Endodermal cell (in vitro differentiated cells): ENCODE results near the gene CDH18. TPM values are rescaled to one million over a fixed set of nuclear protein-coding genes. Genes with fewer than 3 reads are reported as not detected.

Experiments used
- DNase-seq: peaks from one replicate; pipeline ENCODE4 v3.0.0-alpha.2; 2017
- H3K27ac ChIP-seq: 2 replicates; pipeline ENCODE4 v1.5.1; 2013; ENCODE audit warnings: mild to moderate bottlenecking, low read depth, low read length, moderate library complexity
- H3K27me3 ChIP-seq: 2 replicates; pipeline ENCODE4 v1.6.1; 2013; ENCODE audit warnings: mild to moderate bottlenecking, low read length, moderate library complexity; ENCODE audit not compliant: insufficient read depth, control insufficient read depth, poor library complexity, severe bottlenecking
- H3K36me3 ChIP-seq: 2 replicates; pipeline ENCODE4 v1.7.0; 2013; ENCODE audit warnings: mild to moderate bottlenecking, low read length, moderate library complexity; ENCODE audit not compliant: control insufficient read depth, insufficient read depth
- H3K4me1 ChIP-seq: one replicate; pipeline ENCODE4 v1.7.0; 2013; ENCODE audit warnings: low read length; ENCODE audit not compliant: control insufficient read depth, insufficient read depth
- H3K4me3 ChIP-seq: 2 replicates; pipeline ENCODE4 v1.5.1; 2013; ENCODE audit warnings: mild to moderate bottlenecking, low read length, moderate library complexity
- H3K9ac ChIP-seq: 2 replicates; pipeline ENCODE4 v1.6.1; 2013; ENCODE audit warnings: mild to moderate bottlenecking, low read length, moderate library complexity; ENCODE audit not compliant: poor library complexity, severe bottlenecking; ENCODE audit errors: extremely low read depth
- H3K9me3 ChIP-seq: 2 replicates; pipeline ENCODE4 v1.6.1; 2013; ENCODE audit warnings: mild to moderate bottlenecking, low read length, moderate library complexity; ENCODE audit not compliant: control insufficient read depth
- H3K27ac Mint-ChIP-seq: 2 replicates; pipeline ENCODE4 v1.8.0; 2020; ENCODE audit warnings: mixed read lengths
- H3K27me3 Mint-ChIP-seq: 2 replicates; pipeline ENCODE4 v1.8.0; 2021; ENCODE audit warnings: mild to moderate bottlenecking, mixed read lengths; ENCODE audit not compliant: insufficient read depth
- H3K36me3 Mint-ChIP-seq: 2 replicates; pipeline ENCODE4 v1.8.0; 2020; ENCODE audit warnings: low read depth, mixed read lengths
- H3K4me1 Mint-ChIP-seq: 2 replicates; pipeline ENCODE4 v1.8.0; 2020; ENCODE audit warnings: mixed read lengths
- H3K4me3 Mint-ChIP-seq: 2 replicates; pipeline ENCODE4 v1.8.0; 2020; ENCODE audit warnings: mild to moderate bottlenecking, moderate library complexity, mixed read lengths
- H3K9me3 Mint-ChIP-seq: 2 replicates; pipeline ENCODE4 v1.8.0; 2020; ENCODE audit warnings: mild to moderate bottlenecking, mixed read lengths
- WGBS, 2 experiments: methylation state at CpG; one replicate each; pipeline versions ENCODE4 v1.1.5 to v1.1.7; 2013; ENCODE audit warnings: missing lambda C conversion rate in 2 of 2, mixed read lengths in 1 of 2; ENCODE audit not compliant: insufficient coverage in 1 of 2, insufficient read length in 1 of 2; 5-methylcytosine and 5-hydroxymethylcytosine counted together
- total RNA-seq, 2 donors: library from RNA; stranded (reverse); fragmentation: NEBNext Ultra II Directional in 1 of 2; extraction: Animal tissue kit (Norgen Biotek cat#: 25700) in 1 of 2; gene quantifications; 2 replicates in 1 of 2; 3 replicates in 1 of 2; pipeline ENCODE4 v1.2.1, GENCODE V29; 2021
- TF ChIP-seq, protein P1 (sequence below): fragments of 200-600 bp; sonication (generic); conservative IDR thresholded peaks from 2 replicates; pipeline ENCODE4 v1.5.0; 2021; ENCODE audit warnings: antibody characterized with exemption, mild to moderate bottlenecking

CDH18 gene
- total RNA-seq, 2 donors from 2014 or later: 0.22 TPM; not detected in 1

DNA sequence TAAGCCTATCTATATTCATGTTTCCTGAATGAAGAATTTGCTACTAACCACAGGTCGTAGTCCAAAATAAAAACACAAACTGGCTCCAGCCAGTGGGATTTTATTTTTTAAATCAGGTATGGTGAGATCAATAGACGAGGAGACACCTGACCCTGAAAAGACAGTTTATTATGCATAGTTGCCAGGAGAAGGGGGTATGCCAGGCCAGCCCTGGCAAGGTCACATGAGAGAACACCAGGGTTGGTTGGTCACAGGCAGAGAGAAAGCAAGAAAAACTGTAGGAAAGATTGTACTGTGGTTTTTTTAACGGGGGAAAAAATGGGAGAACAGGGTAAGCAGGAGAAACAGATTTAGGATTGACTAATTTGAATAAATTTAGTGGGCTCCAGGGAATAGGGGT lies 125.3 kb downstream of the CDH18 start:
- Histone ChIP-seq H3K27me3 (no peaks in the 10 kb centered on the region), H3K36me3 (no peaks in the 10 kb centered on the region), H3K9ac (no peak overlapping the region), H3K4me3 (no peak overlapping the region), H3K4me1 (no peaks in the 10 kb centered on the region), H3K9me3 (no peaks in the 10 kb centered on the region), H3K27ac (no peak overlapping the region)
- no peak for DNase-seq
- WGBS, 2 experiments: 87 to 100% methylated on average over 1 to 3 of the region's 3 CpGs
- H3K27me3 Mint-ChIP-seq: no peaks in the 10 kb centered on the region
- no peaks in the 10 kb centered on the region for H3K4me1 Mint-ChIP-seq
- H3K27ac Mint-ChIP-seq: no peak overlapping the region
- H3K9me3 Mint-ChIP-seq: no peaks in the 10 kb centered on the region
- TF ChIP-seq, protein P1, sequence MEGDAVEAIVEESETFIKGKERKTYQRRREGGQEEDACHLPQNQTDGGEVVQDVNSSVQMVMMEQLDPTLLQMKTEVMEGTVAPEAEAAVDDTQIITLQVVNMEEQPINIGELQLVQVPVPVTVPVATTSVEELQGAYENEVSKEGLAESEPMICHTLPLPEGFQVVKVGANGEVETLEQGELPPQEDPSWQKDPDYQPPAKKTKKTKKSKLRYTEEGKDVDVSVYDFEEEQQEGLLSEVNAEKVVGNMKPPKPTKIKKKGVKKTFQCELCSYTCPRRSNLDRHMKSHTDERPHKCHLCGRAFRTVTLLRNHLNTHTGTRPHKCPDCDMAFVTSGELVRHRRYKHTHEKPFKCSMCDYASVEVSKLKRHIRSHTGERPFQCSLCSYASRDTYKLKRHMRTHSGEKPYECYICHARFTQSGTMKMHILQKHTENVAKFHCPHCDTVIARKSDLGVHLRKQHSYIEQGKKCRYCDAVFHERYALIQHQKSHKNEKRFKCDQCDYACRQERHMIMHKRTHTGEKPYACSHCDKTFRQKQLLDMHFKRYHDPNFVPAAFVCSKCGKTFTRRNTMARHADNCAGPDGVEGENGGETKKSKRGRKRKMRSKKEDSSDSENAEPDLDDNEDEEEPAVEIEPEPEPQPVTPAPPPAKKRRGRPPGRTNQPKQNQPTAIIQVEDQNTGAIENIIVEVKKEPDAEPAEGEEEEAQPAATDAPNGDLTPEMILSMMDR: no peak
- no peaks in the 10 kb centered on the region for H3K36me3 Mint-ChIP-seq
- H3K4me3 Mint-ChIP-seq: no peak overlapping the region

DNA sequence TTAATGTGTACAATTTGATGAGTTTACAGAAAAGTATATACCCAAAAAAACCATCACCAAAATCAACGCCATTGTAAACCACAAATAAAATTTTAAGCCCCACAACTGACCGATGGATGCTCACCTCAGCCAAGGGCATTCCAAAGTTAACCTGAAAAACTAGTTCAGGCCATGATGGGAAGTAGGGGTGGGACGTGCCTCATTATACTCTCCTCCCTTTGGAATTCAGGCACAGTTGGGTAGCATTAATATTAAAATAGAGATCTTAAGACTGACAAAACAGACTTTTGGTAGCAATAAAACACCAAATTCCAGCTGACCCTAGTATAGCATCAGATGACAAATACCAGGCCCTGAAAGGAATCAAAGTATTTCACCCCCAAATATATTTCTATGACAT lies 129.0 kb downstream of the CDH18 start:
- Mint-ChIP-seq H3K27ac (no peak overlapping the region), H3K9me3 (no peaks in the 10 kb centered on the region), H3K27me3 (no peaks in the 10 kb centered on the region), H3K4me1 (no peaks in the 10 kb centered on the region), H3K4me3 (no peak overlapping the region), H3K36me3 (no peaks in the 10 kb centered on the region)
- Histone ChIP-seq H3K4me1 (no peaks in the 10 kb centered on the region), H3K4me3 (no peak overlapping the region), H3K27ac (no peak overlapping the region), H3K9ac (no peak overlapping the region), H3K36me3 (no peaks in the 10 kb centered on the region), H3K9me3 (no peaks in the 10 kb centered on the region), H3K27me3 (no peaks in the 10 kb centered on the region)
- WGBS, 2 experiments: 95% methylated on average over 3 of the region's 3 CpGs; no CpG with 5 or more reads in 1 of the 2 experiments
- no peak for DNase-seq
- TF ChIP-seq, protein P1: no peak

DNA sequence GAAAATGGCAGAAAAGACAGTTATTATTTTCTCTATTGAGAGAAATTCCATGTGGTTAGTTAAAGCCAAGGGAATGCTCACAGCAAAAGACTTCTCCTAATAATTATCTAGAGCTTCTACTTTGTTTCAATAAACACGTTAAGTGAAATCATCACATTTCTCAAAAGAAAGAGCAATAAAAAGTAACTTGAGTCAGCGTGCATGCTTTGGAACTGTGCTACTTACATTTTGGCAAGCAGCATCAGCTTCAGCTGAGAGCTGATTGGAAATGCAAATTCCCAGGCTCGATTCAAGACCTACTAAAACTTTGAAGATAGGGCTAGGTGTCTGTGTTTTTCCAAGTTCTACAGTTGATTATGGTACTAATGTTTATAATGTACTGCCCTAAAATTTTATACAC lies 132.1 kb downstream of the CDH18 start:
- Mint-ChIP-seq H3K4me3 (no peak overlapping the region), H3K4me1 (no peaks in the 10 kb centered on the region), H3K27me3 (no peaks in the 10 kb centered on the region), H3K36me3 (no peaks in the 10 kb centered on the region), H3K9me3 (no peaks in the 10 kb centered on the region), H3K27ac (no peak overlapping the region)
- DNase-seq: no peak
- TF ChIP-seq, protein P1: no peak
- H3K27ac ChIP-seq: no peak overlapping the region
- WGBS, 2 experiments: 75 to 97% methylated on average over 1 to 3 of the region's 3 CpGs
- H3K9me3 ChIP-seq: no peaks in the 10 kb centered on the region
- H3K27me3 ChIP-seq: no peaks in the 10 kb centered on the region
- no peaks in the 10 kb centered on the region for H3K4me1 ChIP-seq
- H3K36me3 ChIP-seq: no peaks in the 10 kb centered on the region
- H3K4me3 ChIP-seq: no peak overlapping the region
- no peak overlapping the region for H3K9ac ChIP-seq
